ENCODE results near the gene BRI3BP.

DNA sequence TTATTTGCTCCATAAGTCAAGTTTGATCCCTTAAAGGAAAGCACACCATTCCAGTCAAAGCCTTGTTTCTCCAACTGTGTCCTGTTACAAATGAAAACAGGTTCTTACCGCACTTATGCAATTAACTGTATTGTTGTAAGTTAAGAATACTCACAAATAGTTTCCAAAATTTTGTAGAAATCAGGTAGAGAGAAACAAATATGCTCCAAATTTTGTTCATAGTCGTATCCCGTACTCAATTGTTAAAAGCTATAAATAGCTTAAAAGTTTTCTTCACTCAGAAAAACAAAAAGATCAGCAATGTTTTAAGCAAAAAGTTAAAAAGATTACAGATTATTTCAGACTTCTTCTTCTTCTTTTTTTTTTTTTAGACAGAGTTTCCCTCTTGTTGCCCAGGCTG lies 67.8 kb downstream of the BRI3BP start:
- TF ChIP-seq, protein P1, sequence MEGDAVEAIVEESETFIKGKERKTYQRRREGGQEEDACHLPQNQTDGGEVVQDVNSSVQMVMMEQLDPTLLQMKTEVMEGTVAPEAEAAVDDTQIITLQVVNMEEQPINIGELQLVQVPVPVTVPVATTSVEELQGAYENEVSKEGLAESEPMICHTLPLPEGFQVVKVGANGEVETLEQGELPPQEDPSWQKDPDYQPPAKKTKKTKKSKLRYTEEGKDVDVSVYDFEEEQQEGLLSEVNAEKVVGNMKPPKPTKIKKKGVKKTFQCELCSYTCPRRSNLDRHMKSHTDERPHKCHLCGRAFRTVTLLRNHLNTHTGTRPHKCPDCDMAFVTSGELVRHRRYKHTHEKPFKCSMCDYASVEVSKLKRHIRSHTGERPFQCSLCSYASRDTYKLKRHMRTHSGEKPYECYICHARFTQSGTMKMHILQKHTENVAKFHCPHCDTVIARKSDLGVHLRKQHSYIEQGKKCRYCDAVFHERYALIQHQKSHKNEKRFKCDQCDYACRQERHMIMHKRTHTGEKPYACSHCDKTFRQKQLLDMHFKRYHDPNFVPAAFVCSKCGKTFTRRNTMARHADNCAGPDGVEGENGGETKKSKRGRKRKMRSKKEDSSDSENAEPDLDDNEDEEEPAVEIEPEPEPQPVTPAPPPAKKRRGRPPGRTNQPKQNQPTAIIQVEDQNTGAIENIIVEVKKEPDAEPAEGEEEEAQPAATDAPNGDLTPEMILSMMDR (IDR thresholded peaks at IDR 0.05): no peak
- no peak for TF ChIP-seq POLR2A (IDR thresholded peaks at IDR 0.05)
